Ascending aorta (tissue), 2 donors: ENCODE results near the gene LIMD2. TPM values are rescaled to one million over a fixed set of nuclear protein-coding genes. Genes with fewer than 3 reads are reported as not detected.

Source experiments
- DNase-seq, 2 donors: peaks; one replicate each; pipeline ENCODE4 v3.0.0-alpha.2; 2019; ENCODE audit warnings: low spot score in 2 of 2
- H3K27ac ChIP-seq, 2 donors: fragments of 200-600 bp; sonication (generic); one replicate each; pipeline ENCODE4 v1.5.1; 2016 to 2017; ENCODE audit warnings: mild to moderate bottlenecking in 1 of 2
- H3K27me3 ChIP-seq: fragments of 200-600 bp; sonication (generic); one replicate; pipeline ENCODE4 v1.5.1; 2017
- H3K36me3 ChIP-seq, 2 donors: fragments of 200-600 bp; sonication (generic); one replicate each; pipeline ENCODE4 v1.5.1; 2016
- H3K4me1 ChIP-seq, 2 donors: fragments of 200-600 bp; sonication (generic); one replicate each; pipeline ENCODE4 v1.5.1; 2016 to 2017; ENCODE audit warnings: mild to moderate bottlenecking in 1 of 2
- H3K4me3 ChIP-seq, 2 donors: fragments of 200-600 bp; sonication (generic); one replicate each; pipeline ENCODE4 v1.5.1; 2016 to 2017; ENCODE audit warnings: mild to moderate bottlenecking in 1 of 2
- H3K9me3 ChIP-seq, 2 donors: fragments of 200-600 bp; sonication (generic); one replicate each; pipeline ENCODE4 v1.5.1; 2016
- CTCF ChIP-seq, 3 experiments: fragments of 200-600 bp in 2 of 3; fragments of 450-650 bp in 1 of 3; sonication (generic) in 2 of 3; IDR thresholded peaks; one replicate each; pipeline ENCODE4 v1.5.1; 2016 to 2019; ENCODE audit warnings: antibody characterized with exemption in 3 of 3, mild to moderate bottlenecking in 1 of 3, moderate library complexity in 1 of 3
- intact Hi-C: fragments of 100-400 bp; cut with DNase I; formaldehyde crosslinking; loops from one replicate; pipeline ENCODE4 v1.15.1; 2023
- total RNA-seq: library from RNA; depleted of rRNA; stranded (reverse); fragments of >200 nt; gene quantifications from one replicate; pipeline ENCODE4 v1.1.0, GENCODE V29; 2016

LIMD2 gene
- total RNA-seq, 1 donor from 2014 or later: 27.0 TPM

GRCh38 chr17:63685041-63685440, 14.9 kb downstream of the LIMD2 start:
- Histone ChIP-seq H3K4me1 (peaks cover 5 to 9% of the 10 kb centered on the region in 2 donors), H3K27me3 (no peaks in the 10 kb centered on the region), H3K36me3 (peaks cover 38 to 50% of the 10 kb centered on the region in 2 donors), H3K9me3 (no peaks in the 10 kb centered on the region), H3K4me3 (no peak overlapping the region), H3K27ac (peak overlapping the region in 1 of 2 donors; percentile 0)
- intact Hi-C loops: no loop called here
- no peak for TF ChIP-seq CTCF (IDR thresholded peaks at IDR 0.05)
- no peak for DNase-seq

GRCh38 chr17:63682981-63683380, 16.9 kb downstream of the LIMD2 start:
- Histone ChIP-seq H3K27me3 (no peaks in the 10 kb centered on the region), H3K9me3 (no peaks in the 10 kb centered on the region), H3K27ac (no peak overlapping the region), H3K4me3 (no peak overlapping the region), H3K36me3 (peaks cover 21 to 37% of the 10 kb centered on the region in 2 donors), H3K4me1 (peaks cover 5 to 9% of the 10 kb centered on the region in 2 donors)
- intact Hi-C loops: no loop called here
- DNase-seq: no peak
- TF ChIP-seq CTCF (IDR thresholded peaks at IDR 0.05): no peak

- H3K4me3 ChIP-seq: no peak overlapping the region
- intact Hi-C loops: no loop called here
- no peaks in the 10 kb centered on the region for H3K9me3 ChIP-seq
- no peak overlapping the region for H3K27ac ChIP-seq
- TF ChIP-seq CTCF (IDR thresholded peaks at IDR 0.05): no peak
- H3K36me3 ChIP-seq: peaks cover 21 to 35% of the 10 kb centered on the region in 2 donors
- no peaks in the 10 kb centered on the region for H3K27me3 ChIP-seq
- no peak for DNase-seq
- peaks cover 5 to 9% of the 10 kb centered on the region in 2 donors for H3K4me1 ChIP-seq
Observed at GRCh38 chr17:63682441-63682840, 17.5 kb downstream of the LIMD2 start.

- Histone ChIP-seq H3K4me1 (peaks cover 5 to 13% of the 10 kb centered on the region in 2 donors), H3K27me3 (no peaks in the 10 kb centered on the region), H3K27ac (no peak overlapping the region), H3K9me3 (no peaks in the 10 kb centered on the region), H3K4me3 (no peak overlapping the region), H3K36me3 (peaks cover 21 to 35% of the 10 kb centered on the region in 2 donors)
- no peak for DNase-seq
- TF ChIP-seq CTCF (IDR thresholded peaks at IDR 0.05): no peak
- intact Hi-C loops: no loop called here
Observed at GRCh38 chr17:63681530-63681929, 18.4 kb downstream of the LIMD2 start.

GRCh38 chr17:63680700-63681099, 19.2 kb downstream of the LIMD2 start:
- DNase-seq: no peak
- Histone ChIP-seq H3K9me3 (no peaks in the 10 kb centered on the region), H3K4me1 (peaks cover 8 to 19% of the 10 kb centered on the region in 2 donors), H3K27ac (no peak overlapping the region), H3K4me3 (no peak overlapping the region), H3K36me3 (peaks cover 21 to 32% of the 10 kb centered on the region in 2 donors), H3K27me3 (no peaks in the 10 kb centered on the region)
- no peak for TF ChIP-seq CTCF (IDR thresholded peaks at IDR 0.05)
- intact Hi-C loops: no loop called here

- no peak for DNase-seq
- no peaks in the 10 kb centered on the region for H3K27me3 ChIP-seq
- TF ChIP-seq CTCF (IDR thresholded peaks at IDR 0.05): no peak
- no peak overlapping the region for H3K27ac ChIP-seq
- H3K4me1 ChIP-seq: peaks cover 9 to 24% of the 10 kb centered on the region in 2 donors
- no peak overlapping the region for H3K4me3 ChIP-seq
- intact Hi-C loops: no loop called here
- H3K9me3 ChIP-seq: no peaks in the 10 kb centered on the region
- peaks cover 22 to 26% of the 10 kb centered on the region in 2 donors for H3K36me3 ChIP-seq
Observed at GRCh38 chr17:63679214-63679613, 20.7 kb downstream of the LIMD2 start.
